H1 (cell line): Measurements from ENCODE around the gene HEXIM2. TPM values are rescaled to one million over a fixed set of nuclear protein-coding genes. Genes with fewer than 3 reads are reported as not detected.
A peak's percentile ranks its signal among the peaks of the same experiment; 100 is the strongest.

ENCODE experiments used
- EGR1 ChIP-seq: IDR thresholded peaks from 2 replicates; pipeline ENCODE4 v1.6.1; 2011; ENCODE audit warnings: low read depth, low read length, borderline replicate concordance
- EP300 ChIP-seq, 2 experiments: IDR thresholded peaks; 1 replicate in 1 of 2; 2 replicates in 1 of 2; pipeline ENCODE4 v1.6.1; 2011 to 2012; ENCODE audit warnings: low read depth in 2 of 2, low read length in 2 of 2, mild to moderate bottlenecking in 2 of 2, borderline replicate concordance in 1 of 2, inconsistent platforms in 1 of 2, moderate library complexity in 1 of 2
- HDAC2 ChIP-seq, 2 experiments: fragments of 300-600 bp in 1 of 2; sonication (generic) in 1 of 2; IDR thresholded peaks; 2 replicates each; pipeline ENCODE4 v1.6.1; 2011 to 2012; ENCODE audit warnings: low read depth in 2 of 2, low read length in 2 of 2, mild to moderate bottlenecking in 2 of 2, moderate library complexity in 2 of 2, borderline replicate concordance in 1 of 2, inconsistent platforms in 1 of 2
- POLR2A ChIP-seq, 2 experiments: IDR thresholded peaks; 1 replicate in 1 of 2; 2 replicates in 1 of 2; pipeline ENCODE4 v1.6.1; 2011; ENCODE audit warnings: low read depth in 2 of 2, low read length in 2 of 2, mild to moderate bottlenecking in 2 of 2; ENCODE audit errors: control extremely low read depth in 1 of 2
- POLR2AphosphoS5 ChIP-seq: IDR thresholded peaks from 2 replicates; pipeline ENCODE4 v1.6.1; 2011; ENCODE audit warnings: low read depth, low read length
- SP1 ChIP-seq: IDR thresholded peaks from 2 replicates; pipeline ENCODE4 v1.6.1; 2011; ENCODE audit warnings: low read depth, low read length
- SUZ12 ChIP-seq: fragments of 200-600 bp; sonication (generic); IDR thresholded peaks from 2 replicates; pipeline ENCODE4 v1.6.1; 2012; ENCODE audit warnings: mild to moderate bottlenecking, inconsistent platforms, low read length, moderate library complexity, mixed read lengths
- TAF1 ChIP-seq: IDR thresholded peaks from 2 replicates; pipeline ENCODE4 v1.6.1; 2011; ENCODE audit warnings: mild to moderate bottlenecking, low read depth, low read length
- TAF7 ChIP-seq: optimal IDR thresholded peaks from 2 replicates; pipeline ENCODE3; 2011; ENCODE audit warnings: low read depth, mild to moderate bottlenecking, inconsistent platforms, low read length, moderate library complexity, borderline replicate concordance
- TEAD4 ChIP-seq: IDR thresholded peaks from 2 replicates; pipeline ENCODE4 v1.6.1; 2012; ENCODE audit warnings: low read depth, low read length, inconsistent platforms, mixed read lengths
- polyA plus RNA-seq, 7 experiments: library from polyadenylated mRNA; depleted of rRNA in 3 of 7; stranded (reverse) in 5 of 7; unstranded in 2 of 7; fragments of >200 nt in 5 of 7; fragments of 200-250 nt in 2 of 7; gene quantifications; 1 replicate in 5 of 7; 2 replicates in 1 of 7; 4 replicates in 1 of 7; pipeline versions ENCODE4 v1.2.1 to v1.2.3, GENCODE V29; 2011 to 2013; ENCODE audit warnings: missing spikeins in 2 of 7, mixed read lengths in 2 of 7
- total RNA-seq: library from RNA; stranded (reverse); fragmentation: NEBNext Ultra II Directional; extraction: Animal tissue kit (Norgen Biotek cat#: 25700); gene quantifications from 2 replicates; pipeline ENCODE4 v1.2.1, GENCODE V29; 2021
- TF ChIP-seq, protein P1 (sequence below): IDR thresholded peaks from 2 replicates; pipeline ENCODE4 v1.6.1; 2012; ENCODE audit warnings: inconsistent platforms
- TF ChIP-seq, protein P2 (sequence below): IDR thresholded peaks from 2 replicates; pipeline ENCODE4 v1.6.1; 2012; ENCODE audit warnings: low read length, inconsistent platforms

The HEXIM2 gene
- total and polyA plus RNA-seq, 2 of the 8 experiments (the other 6 are each of a cell fraction or from before 2014, with no cell fraction given) = 7.5 to 13.2 TPM

DNA sequence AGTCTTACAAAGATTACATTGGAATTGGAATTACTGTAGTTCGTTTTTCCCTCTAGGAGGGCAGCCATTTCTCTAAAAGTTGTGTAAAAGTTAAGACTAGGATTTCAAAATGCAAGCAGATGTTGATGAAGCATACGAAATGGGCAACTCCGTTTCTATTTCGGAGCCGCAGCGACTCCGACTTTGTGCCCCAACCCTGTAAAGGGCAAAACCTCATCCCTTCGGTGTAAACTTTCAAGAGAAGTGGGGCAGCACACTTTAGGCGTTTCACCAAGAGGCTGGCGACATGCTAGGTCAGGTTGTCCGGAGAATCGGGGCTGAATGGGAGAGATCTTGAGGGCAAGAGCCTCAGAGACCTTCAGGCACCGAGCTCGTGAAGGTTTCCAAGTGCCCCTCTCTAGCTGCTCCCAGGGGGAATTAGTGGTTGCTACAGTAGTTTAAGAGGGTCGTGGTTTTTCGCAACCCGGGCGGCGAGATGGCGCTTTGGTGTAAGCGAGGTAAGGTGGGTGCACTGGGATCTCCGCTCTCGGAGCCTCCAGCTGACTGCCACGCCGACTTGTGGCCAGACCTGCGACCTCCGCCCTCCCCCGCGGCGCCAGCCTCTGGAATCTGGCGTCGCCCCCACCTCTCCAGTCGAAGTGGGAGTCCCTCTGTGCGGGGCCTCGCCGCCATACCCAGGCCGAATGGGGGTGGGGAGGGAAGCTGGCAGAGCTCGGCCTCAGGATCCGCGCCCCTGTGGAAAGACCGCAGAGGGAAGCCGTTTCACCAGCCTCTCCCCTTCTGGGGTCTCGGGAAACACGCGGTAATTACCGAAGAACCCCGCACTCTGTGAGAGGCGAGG is 1.0 kb upstream of the HEXIM2 start (continued):
- TF ChIP-seq HDAC2 (IDR thresholded peaks at IDR 0.05; ENCODE audit: borderline replicate concordance in 1 of 2, low read depth in 2 of 2, low read length in 2 of 2) = 0 out of 4 replicates have a peak, but pooled peaks of 1 of the 2 experiments have one; percentile 45
- TF ChIP-seq, protein P1, sequence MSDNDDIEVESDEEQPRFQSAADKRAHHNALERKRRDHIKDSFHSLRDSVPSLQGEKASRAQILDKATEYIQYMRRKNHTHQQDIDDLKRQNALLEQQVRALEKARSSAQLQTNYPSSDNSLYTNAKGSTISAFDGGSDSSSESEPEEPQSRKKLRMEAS = peak; percentile 69
- TF ChIP-seq EGR1 = peak; percentile 68; the same call in 1 of the 2 replicates
- peak; percentile 19 for TF ChIP-seq TAF7
- peak; percentile 62 for TF ChIP-seq TEAD4
- peak; percentile 65; the same call in 1 of the 2 replicates for TF ChIP-seq SP1
- TF ChIP-seq EP300 (IDR thresholded peaks at IDR 0.05; ENCODE audit: borderline replicate concordance in 1 of 2, low read depth in 2 of 2, low read length in 2 of 2) = peak in 1 of 2 experiments; percentile 21; a peak in 1 of 3 replicates
- TF ChIP-seq POLR2AphosphoS5 = peak; percentile 95
- TF ChIP-seq SUZ12 = no peak
- TF ChIP-seq, protein P2, sequence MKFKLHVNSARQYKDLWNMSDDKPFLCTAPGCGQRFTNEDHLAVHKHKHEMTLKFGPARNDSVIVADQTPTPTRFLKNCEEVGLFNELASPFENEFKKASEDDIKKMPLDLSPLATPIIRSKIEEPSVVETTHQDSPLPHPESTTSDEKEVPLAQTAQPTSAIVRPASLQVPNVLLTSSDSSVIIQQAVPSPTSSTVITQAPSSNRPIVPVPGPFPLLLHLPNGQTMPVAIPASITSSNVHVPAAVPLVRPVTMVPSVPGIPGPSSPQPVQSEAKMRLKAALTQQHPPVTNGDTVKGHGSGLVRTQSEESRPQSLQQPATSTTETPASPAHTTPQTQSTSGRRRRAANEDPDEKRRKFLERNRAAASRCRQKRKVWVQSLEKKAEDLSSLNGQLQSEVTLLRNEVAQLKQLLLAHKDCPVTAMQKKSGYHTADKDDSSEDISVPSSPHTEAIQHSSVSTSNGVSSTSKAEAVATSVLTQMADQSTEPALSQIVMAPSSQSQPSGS = no peak
- TF ChIP-seq POLR2A (IDR thresholded peaks at IDR 0.05; ENCODE audit: control extremely low read depth in 1 of 2, low read depth in 2 of 2, low read length in 2 of 2) = peak; percentile 98 to 100
- peak; percentile 94 for TF ChIP-seq TAF1
- TF ChIP-seq, all 59 proteins: peak for 18
